Right hindlimb (tissue), 1 donor: ENCODE results near the gene TMEM158.

Experiments
- DNase-seq: peaks from one replicate; pipeline ENCODE4 v3.0.0-alpha.2; 2018

The TMEM158 gene

DNA sequence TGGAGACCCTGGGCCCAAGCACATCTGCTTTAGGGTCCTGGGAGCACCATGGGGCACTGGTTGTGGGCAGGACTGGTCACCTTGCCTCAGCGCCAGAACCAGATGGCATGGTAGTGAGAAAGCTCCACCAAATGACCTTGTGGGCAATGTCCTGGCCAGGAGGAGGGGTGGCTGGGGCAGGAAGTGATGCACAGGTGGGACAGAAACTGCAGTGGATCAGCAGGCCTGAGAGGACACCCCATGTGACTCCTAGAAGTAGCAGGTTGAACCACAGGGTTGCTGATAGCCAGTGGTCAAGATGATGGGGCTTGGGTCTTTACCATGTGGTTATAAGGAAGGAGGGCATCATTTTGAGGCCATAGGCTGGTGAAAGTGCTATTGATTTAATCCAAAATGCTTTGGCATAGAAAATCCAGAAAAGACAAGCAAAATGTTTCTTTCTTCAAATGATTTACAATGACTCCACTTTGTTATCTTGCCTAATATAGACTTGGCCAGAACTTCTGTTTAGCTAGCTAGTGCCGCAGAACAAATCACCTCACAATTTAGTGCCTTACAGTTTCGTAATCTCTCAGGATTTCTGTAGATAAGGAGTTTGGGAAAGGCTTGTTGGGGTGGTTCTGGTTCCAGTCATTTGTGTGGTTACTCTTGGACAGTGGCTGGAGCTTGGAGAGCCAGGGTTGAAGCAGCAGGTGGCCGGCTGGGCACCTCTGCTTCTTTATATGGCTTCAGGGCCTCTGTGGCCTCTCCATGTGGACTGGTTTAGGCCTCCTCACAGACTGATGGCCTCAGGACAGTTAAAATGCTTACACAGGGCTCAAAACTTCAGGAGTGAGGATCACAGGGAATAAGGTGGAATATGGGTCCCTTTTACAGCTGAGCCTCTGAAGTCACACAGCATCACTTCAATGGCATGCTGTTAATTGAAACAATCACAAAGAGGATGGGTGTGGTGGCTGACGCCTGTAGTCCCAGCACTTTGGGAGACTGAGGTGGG, 27.5 kb downstream of the TMEM158 start:
- DNase-seq = no peak

- no peak for DNase-seq
Measured at GRCh38 chr3:45194791-45195190, 31.3 kb downstream of the TMEM158 start.

- DNase-seq = no peak
Measured at GRCh38 chr3:45191924-45192417, 34.1 kb downstream of the TMEM158 start.

- no peak for DNase-seq
Measured at GRCh38 chr3:45191424-45191823, 34.7 kb downstream of the TMEM158 start.

DNA sequence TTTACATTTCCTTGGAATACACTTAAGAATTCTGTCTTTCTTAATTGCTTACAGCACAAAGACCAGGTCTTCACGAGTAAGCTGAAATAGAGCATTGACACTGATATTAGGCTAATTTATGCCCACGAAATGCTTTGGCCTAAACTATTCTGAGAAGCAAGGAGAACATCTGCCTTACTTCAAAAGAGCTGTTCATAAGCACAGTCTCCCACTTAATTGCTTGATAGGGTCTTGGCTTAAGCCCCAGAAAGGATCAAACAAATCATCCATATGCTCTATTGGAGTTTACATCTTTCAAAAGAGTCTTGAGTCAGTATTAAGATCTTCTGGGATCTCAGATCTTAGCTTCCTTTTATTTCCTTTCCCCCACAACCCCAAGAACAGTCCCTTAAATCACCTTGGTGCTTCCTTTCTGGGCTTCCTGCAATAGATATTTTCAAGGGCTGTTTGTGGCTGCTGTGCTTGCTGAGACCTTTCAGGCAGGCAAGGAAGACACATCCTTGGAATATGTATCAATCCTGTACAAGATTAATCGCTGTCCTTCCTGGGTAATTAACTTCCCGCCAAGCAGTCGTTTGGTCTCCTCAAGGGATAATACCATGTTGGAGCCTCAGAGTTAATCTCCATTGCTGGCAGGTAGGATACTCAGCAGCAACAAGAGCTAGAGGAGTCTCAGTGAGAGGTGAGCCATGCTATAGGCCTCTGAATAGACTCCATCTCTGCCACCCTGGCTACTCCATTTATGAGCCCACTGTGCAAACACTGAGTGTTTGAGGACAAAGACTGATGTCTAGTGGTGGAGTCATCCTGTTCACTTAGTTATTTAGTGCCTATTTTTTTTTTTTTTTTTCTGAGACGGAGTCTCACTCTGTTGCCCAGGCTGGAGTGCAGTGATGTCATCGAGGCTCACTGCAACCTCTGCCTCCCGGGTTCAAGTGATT, 37.1 kb downstream of the TMEM158 start:
- DNase-seq = no peak

DNA sequence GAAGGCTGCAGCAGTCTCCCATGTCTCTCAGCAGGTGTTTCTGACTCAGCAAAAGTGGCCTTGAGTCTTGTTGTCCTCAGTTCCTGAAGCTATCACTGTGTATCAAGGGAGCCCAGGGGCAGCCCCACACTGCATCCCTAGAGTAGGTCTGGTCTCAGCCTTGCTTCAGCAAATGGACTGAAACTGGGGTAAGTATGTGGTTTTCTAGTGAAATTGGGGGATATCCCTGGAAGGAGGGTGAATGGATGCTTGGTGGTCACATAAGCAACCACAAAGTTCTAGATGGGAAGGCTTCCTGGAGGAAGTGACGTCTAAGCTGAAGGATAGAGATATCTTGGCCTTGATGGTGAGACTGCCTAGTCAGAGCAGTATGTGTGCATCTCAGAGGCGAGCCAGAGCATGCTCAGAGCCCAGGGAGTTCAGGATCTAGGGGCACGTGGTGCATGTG, 38.4 kb downstream of the TMEM158 start:
- no peak for DNase-seq

- no peak for DNase-seq
Measured at GRCh38 chr3:45186871-45187270, 39.2 kb downstream of the TMEM158 start.

- no peak for DNase-seq
Measured at GRCh38 chr3:45185461-45185860, 40.6 kb downstream of the TMEM158 start.

DNA sequence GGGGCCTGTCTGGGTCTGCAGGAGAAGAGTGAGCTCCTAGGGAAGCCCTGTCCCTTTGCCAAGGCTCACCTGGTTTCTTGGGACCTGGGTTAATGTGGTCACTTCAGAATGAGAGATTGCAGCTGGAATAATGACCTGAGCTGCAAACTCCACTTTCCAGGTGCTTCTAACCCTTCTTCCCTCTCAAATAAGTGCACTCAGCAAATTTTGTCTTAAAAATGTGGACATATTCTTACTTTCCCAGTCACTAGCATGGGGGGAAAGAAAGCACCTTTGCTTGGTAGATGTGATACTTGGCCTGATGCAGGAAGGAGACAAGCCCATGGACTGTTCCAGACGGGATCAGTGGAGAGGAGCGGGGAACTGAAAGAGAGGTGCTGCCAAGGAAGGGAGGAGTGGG, 41.0 kb downstream of the TMEM158 start:
- DNase-seq = no peak

DNA sequence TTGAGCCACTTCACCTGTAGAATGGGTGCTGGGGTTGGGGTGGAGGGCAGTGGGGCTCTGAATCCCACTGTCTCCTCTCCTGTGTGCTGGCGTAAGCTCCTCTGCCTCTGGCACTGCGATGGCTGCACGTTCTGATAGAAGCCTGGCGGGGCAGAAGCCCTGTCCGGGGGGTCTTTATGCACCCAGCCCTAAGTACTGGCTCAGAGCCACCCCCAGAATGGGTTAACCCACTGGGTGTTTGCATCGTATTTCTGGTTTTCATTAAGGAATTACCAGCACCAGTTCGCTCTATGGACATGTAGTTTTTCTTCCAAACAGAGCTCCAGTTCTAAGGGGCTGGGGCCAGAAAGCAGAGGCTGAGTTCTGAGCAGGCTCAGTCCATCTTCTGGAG, 42.2 kb downstream of the TMEM158 start:
- DNase-seq = no peak

- no peak for DNase-seq
Measured at GRCh38 chr3:45182915-45183871, 42.9 kb downstream of the TMEM158 start.

- DNase-seq = no peak
Measured at GRCh38 chr3:45181496-45181895, 44.6 kb downstream of the TMEM158 start.

GRCh38 chr3:45180899-45181298, 45.2 kb downstream of the TMEM158 start:
- DNase-seq = no peak

GRCh38 chr3:45180051-45180450, 46.0 kb downstream of the TMEM158 start:
- no peak for DNase-seq

- no peak for DNase-seq
Measured at GRCh38 chr3:45179163-45179562, 46.9 kb downstream of the TMEM158 start.

DNA sequence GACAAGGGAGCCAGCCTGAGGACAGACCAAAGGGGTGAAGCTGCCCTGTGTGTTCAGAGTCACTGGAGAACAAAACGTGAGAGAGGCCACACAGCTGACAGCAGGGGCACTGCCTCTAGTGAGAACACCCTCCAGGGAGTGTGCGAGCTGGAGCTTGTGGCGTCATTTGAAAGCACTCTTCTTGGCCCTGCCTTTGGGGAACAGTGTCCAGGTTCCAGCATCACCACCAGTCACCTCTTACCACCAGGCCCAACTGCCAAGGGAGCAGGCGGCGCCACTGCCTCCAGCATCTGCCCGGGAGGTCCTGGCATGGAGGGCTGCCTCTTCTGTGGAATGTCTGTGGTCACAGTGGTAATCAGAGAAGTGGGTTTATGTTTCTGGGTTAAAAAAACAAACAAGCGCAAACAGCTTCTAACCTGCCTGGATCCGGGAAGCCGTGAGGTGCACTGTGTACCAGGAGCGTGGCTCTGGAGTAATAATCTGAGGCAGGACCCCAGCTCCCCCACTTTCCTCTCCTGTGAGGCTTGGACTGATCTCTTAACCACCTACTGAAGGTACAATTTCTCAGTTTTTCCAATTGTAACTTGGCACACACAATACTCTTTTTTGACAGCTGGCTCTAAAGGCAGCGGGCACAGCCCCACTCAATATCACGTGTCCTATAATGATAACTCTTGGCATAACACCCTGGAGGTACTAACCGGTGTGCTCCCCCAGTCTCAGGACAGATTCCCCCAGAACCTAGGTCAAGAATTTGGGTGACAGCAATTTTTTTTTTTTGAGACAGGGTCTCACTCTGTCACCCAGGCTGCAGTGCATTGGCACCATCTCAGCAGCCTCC, 47.7 kb downstream of the TMEM158 start:
- DNase-seq = peak; percentile 32

GRCh38 chr3:45176912-45177311, 49.2 kb downstream of the TMEM158 start:
- no peak for DNase-seq
